T-helper 2 cell treated with Interferon-gamma antibody and Interleukin-4, amounts not matched to agents 100 ng/mL and 5 ng/mL, for 36 hours (primary cell): ENCODE data around the gene SLC6A6. TPM values are rescaled to one million over a fixed set of nuclear protein-coding genes. Genes with fewer than 3 reads are reported as not detected.

Experiments used
- intact Hi-C: fragments of 100-400 bp; cut with micrococcal nuclease; formaldehyde crosslinking; loops from one replicate; pipeline ENCODE4 v1.15.1; 2023
- total RNA-seq: library from RNA; stranded (reverse); gene quantifications from 2 replicates; pipeline ENCODE4 v1.2.3, GENCODE V29; 2022

The SLC6A6 gene
- total RNA-seq, 1 donor from 2014 or later, result 41.9 TPM

DNA sequence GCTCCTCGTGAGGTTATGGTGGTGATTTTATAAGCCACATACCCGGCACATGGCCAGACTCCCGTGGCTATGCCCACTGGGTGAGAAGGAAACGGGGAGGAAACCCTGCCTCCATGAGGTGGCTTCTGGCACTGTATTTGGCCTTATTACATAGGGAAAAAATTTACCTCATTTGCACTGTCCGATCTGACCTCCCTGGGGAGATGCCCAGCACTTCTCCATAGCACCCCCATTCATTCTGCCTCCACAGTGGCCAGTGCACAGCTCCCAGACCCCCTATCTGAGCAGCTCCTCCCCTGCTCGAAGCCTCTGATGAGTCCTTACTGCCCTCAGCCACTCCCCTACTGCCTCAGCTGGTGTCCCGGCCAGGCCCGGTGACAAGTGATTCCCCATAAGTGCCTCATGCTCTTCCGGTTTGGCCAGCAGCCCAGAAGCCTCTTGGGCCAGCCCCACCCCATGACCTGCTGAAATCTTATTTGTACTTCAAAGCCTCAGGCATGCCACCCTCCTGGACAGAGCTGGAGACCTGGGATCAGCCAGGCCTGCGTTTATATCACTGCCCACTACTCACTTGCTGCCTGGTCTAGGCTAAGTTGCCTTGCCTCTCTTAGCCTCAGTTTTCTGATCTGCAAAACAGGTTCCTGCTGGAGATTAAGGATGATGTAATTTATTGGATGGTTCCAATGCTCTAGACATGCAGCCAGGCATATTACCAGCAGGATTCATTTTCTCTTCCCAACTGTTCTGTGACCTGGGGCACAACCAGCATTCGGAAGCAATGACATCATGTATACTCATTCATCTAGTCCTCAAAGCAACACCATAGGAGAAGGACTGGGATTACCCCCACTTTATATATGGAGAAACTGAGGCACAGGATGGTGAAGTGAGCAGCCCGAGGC lies 30.6 kb upstream of the SLC6A6 start:
- intact Hi-C loops, result no loop called here

DNA sequence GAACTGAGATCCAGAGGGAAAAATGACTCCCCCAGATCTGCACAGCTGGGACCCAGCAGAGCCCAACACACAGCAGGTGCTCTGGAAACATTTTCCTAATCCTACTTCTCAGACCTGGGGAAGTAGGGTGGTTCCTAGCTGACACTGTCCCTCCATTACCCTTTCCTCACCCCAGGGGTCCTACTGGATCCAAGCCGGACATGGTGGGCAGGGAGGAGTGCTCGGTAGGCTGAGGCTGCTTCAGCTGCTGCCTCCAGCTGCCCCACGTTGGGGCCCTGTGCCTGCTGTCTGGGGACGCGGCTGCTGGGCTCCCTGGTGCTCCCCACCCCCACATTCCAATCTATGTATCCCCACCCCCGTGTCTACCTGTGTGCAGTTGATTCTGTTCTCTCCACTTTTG lies 29.8 kb upstream of the SLC6A6 start:
- intact Hi-C loops, result no loop called here

DNA sequence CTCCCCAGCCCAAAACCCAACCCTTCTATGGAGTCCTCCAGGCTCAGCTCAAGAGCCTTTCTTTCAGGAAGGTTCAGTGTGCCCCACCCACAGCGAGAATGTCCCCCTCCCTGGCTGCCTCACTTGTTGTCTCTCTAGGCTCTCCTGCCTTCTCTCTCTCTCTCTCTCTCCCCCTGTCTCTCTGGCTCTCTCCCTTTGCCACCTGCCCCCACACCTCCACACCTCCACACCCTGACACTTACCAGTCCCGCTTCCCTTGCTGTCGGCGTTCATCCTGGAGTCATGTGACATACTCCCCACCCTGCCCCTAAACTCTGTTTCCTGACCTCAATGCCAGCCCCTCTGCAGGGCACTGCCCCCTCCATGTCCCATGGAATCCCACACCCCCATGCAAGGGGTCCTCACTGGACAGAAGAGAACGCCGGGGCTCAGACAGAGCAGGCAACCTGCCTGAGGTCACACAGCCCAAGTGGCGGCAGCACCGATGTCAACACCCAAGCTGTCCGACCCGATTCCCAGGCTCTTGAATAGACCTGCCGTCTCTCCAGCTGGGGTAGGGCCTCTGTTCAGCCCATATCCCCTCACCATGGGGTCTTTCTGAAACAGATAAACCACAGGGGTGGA lies 28.5 kb upstream of the SLC6A6 start:
- intact Hi-C loops, result no loop called here

DNA sequence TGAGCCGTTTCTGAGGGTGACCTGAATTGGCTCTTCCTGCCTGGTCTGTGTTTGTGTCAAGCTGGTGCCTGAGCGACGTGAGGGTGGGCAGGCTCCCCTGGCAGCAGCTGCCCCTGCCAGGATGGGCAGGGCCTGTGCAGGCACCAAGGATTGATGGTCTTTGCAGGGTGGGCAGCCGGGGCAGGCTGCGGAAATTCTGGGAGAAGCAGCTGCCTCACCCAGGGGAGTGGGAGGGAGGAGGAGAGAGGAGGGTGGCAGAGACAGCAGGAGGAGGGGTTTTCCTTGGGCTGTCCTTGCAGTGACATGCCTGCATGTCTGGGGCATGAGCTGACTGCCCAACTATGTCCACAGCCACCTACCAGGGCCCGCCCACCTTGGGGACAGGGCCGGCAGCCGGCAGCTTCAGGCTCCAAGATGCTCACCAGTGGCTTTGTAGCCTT lies 27.9 kb upstream of the SLC6A6 start:
- intact Hi-C loops, result no loop called here

DNA sequence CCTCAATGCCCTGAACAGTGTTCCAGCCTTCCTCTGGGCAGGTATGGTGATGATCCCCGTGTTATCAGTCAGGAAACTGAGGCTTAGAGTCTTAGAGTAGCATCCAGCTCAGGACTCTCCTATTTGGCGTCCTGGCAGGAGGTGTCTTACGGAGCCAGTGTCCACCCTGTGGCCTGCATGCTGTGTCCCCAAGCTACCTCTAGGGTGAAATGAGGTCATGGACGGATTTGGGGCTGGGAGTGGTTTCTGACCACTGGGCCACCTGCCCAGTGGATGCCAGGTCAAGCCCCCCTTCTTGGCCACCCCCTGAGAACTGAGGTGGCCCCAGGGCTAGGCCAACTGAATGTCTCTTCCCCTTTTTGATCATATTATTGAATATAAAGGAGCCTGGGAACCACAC lies 27.2 kb upstream of the SLC6A6 start:
- intact Hi-C loops, result no loop called here

DNA sequence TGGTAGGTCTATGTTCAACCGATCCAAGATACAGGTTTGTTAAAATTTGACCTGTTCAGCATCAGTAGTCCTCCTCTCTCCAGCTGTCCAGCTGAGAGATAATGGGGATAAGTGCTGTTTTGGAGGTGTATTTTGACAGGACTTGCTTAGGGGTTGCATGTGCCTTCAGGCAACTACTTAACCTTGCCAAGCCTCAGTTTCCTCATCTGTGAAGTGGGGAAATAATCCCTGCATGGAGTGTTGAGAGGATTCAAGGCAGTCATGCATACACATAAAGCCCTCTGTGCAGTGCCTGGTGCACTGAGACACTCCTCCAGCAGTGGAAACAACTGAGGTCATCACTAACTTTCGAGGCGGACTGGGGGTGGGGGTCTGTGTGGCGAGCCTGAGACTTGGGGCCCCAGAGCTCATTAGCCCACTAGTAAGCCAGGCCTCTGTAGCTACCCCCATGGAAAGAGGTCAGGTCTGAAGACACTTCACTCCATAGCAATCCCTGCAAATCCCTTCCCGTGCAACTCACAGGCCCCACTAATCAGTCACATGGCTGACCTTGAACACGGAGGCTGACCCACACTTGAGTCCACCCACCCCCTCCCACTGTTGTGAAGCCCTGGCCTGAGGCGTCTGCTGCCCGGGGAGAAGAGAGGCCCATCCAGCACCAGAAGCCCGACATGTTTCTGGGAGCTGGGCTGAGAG lies 25.9 kb upstream of the SLC6A6 start:
- intact Hi-C loops, result no loop called here

DNA sequence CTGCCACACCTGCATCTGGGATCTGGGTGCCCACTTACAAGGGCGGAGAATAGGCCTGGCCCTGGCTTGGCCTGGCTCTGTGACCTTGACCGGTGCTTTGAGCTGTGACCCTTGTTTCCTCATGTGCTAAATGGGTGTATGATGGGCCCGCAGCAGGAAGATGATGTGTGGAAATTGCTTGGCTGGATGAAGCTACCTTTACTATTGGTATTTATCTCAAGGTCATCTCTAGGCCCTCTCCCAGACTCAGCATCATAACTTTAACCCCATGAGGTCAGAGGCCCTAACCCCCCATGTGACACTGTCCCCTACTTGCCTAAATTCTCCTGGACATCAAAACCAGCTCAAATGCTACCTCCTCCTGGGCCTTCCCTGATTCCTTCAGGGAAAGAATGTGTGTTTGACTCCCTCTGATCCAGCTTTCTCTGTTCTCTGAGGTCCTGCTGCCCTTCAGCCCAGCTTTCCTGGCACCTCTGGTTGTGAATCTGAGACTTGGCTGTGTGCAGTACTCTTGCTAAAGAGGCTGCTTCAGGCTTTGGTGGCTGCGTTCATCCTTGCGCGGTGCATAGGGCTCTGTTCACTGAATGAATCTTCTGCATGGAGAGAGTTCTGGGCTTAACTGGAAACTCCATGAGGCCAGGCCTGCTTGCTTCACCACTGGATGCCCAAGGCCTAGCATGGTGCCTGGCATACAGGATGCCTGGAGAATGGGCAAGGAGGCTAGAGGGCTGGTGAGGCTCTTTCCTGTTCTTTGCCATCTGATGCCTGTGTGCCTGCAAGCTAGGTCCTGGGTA lies 25.2 kb upstream of the SLC6A6 start:
- intact Hi-C loops, result no loop called here

DNA sequence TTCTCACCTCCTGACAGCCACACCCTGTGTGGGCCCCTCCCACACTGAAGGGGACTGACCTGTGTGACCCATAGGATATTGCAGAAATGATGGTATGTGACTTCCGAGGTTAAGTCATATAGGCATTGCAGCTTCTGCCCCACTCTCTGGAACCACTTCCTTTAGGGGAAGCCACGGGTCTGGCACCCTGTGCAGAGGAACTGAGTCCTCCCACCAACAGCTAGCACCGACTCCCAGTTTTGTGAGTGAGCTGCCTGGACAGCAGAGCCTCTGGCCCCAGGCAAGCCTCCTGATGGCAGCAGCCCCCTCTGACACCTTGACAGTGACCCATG lies 24.6 kb upstream of the SLC6A6 start:
- intact Hi-C loops, result no loop called here

DNA sequence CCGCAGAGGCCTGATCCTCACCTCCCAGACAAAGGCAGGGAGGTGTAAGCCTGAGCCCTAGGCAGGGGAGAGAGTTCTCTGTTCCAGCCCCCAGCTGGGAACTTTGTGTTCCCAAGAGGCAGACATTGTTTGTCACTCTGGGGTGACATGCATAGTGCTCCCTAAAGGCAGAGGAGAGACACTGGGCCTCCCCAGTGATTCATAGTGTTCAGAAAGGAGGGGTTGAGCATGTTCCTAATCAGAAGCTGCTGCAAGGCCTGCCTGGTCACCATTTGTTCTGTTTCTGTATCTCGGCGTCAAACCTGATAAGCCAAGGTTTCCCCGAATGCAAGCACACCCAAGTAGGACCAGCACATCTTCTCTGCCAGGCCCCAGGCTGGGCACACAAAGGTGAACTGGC lies 24.0 kb upstream of the SLC6A6 start:
- intact Hi-C loops, result no loop called here

DNA sequence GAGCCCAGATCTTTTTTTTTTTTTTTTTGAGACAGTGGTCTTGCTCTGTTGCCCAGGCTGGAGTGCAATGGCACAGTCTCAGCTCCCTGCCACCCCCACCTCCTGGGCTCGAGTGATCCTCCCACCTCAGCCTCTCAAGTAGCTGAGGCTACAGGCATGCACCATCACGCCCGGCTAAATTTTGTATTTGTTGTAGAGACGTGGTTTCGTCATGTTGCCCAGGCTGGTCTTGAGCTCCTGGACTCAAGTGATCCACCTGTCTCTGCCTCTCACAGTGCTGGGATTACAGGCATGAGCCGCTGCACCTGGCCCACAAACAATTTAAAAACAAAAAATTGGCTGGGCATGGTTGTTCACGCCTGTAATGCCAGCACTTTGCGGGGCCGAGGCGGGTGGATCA lies 22.6 kb upstream of the SLC6A6 start:
- intact Hi-C loops, result no loop called here

DNA sequence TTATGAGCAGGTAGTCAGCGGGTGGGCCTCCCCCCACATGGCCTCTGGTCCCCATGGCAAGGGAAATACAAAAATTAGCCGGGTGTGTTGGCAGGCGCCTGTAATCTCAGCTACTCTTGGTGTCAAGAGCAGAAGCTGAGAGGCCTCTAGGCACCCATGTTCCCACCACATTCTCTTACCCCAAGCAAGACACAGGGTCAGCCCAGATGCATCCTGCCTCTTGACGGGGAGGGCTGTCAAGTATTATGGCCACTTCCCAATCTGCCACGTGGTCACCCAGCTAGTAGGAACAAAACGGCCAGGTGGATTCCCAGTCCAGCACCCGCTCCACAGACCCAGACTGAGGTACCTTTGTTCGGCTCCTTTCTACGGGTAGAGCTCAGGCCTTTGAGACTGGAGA lies 16.2 kb upstream of the SLC6A6 start:
- intact Hi-C loops, result no loop called here

DNA sequence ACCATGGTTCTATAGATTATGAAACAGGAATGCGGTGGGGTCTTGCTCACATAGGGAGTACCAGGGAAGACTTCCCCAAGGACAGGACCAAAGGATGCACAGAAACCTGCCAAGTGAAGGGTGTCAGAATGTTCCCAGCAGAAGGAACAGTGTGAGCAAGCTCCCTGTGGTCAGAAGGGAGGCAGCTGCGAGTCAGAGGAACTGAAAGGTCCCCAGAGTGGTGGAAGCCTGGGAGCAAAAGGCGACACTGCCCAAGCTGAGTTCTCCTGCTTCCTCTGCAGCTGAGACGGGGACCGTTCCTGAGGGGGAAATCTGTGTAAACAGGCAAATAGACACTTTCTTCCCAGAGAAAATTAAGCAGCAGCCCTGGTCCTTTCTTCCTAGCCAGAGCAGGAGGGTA lies 14.2 kb upstream of the SLC6A6 start:
- intact Hi-C loops, result no loop called here

DNA sequence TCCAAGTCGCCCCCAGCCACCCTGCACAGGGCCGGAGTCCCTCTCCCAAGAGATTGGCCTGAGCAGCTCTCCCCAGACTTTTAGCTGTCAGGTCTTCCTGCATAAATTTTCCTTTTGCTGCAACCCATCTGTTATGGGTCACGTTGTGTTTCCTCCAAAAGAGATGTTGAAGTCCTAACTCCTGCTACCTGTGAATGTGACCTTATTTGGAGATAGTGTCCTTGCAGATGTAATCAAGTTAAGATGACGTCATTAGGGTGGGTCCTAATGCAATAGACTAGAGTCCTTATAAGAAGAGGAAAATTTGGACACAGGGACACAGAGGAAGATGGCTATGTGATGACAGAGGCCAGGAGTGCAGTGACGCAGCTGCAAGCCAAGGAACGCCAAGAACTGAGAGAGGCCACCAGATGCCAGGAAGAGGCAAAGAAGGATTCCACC lies 13.2 kb upstream of the SLC6A6 start:
- intact Hi-C loops, result no loop called here

DNA sequence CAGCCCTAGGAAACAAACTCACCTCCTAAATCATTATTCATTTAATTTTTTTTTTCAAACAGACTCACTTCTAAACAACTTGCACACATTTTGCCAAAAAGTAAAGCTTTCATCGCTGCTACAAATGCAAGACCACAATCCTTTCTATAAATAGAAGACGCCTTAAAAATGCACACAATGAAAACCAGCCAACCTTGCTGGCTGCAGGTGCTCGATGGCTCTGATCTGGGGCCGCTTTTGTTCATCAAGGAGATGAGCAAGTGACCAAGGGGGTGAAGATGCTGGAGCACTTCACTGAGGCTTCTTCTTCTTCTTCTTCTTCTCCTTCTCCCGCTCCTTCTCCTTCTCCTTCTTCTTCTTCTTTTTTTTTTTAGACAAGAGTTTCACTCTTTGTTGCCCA lies 12.7 kb upstream of the SLC6A6 start:
- intact Hi-C loops, result no loop called here

DNA sequence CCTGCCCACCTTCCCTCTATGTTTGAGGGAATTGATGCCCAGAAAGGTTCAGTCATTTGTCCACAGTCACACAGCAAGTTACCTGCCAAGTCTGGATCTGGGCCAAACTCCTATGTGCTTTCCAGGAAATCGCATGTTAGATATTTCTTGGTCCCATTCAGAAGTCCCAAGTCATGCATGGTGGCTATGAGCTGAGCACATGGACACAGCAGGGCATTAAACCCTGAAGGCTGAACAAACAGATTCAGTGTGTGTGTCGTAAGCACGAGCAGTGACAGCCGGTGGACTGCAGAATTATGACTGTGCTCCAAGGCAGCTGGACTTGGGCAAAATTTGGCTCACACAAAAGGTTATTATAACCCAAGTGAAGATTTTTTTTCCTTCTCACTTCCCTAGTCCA lies 11.4 kb upstream of the SLC6A6 start:
- intact Hi-C loops, result no loop called here

DNA sequence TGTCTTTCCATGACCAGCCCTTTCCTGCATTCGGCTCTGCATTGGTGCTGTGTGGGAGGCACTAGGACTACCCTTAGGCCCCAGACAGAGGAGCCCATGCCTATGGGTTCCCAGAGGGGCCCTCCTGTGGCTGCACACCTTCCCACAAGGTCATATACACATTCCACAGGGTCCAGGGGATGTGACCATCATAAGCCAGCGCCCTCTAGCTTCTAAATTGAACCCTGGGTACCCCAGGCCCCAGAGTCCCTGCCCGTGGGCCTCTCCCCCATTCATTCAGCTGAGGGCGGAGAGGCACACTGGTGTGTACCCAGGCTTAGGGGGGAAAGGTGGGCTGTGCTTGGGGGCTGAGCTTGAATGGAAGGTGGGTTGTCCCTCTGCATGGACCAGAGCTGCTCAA lies 10.2 kb upstream of the SLC6A6 start:
- intact Hi-C loops, result no loop called here

DNA sequence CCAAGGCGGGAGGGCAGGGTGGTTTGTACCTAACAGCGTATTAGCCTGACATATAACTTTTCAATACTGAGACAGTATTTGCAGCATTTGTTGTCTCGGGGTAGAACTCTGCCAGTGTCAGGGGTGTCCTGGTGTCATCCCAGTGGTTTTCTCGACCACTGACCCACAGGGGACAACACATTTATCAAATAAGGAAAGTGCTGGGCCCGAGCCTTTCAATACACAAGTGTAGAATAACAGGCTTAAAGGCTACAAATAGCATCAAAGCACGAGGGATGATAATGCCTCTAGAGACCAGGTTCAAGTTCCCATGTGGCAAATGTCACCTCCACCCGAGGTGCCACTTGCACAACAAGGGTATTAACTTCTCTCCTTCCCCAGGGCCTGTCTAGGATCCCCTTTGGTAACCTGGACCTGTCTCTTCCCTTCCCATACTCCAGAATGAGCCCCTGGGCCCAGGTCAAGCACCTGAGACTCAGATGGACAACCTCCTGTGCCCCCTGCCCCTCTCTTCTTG lies 9.5 kb upstream of the SLC6A6 start:
- intact Hi-C loops, result no loop called here

DNA sequence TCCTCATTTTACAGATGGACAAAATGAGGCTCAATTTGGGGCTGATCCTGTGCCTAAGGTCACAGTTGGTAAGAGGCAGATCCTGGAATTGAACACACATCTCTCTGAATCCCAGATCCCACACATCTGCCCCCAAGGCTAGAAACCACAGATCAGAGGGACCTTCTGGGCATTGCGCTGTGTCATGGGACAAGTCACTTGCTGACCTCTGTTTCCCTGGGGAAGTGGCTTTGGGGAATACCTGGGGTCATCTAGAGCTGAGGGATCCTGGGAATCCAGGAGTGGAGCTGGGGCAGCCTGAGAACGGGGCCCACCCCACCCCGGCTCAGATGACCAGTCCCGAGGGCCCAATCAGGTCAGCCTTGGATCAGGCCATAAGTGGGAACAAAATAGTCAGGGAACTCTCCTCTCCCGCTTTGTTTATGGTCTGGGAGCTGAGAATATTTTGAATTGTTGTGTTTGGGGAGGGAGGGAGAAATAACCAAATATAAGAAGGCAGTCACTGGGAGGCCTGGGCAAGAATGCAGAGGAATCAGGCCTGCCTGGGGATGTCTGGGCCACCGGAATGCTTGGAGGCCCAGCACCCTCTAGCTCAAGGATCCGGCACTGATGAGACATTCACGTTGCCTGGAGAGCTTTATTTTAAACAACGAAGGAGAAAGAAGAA lies 8.8 kb upstream of the SLC6A6 start:
- intact Hi-C loops, result no loop called here

DNA sequence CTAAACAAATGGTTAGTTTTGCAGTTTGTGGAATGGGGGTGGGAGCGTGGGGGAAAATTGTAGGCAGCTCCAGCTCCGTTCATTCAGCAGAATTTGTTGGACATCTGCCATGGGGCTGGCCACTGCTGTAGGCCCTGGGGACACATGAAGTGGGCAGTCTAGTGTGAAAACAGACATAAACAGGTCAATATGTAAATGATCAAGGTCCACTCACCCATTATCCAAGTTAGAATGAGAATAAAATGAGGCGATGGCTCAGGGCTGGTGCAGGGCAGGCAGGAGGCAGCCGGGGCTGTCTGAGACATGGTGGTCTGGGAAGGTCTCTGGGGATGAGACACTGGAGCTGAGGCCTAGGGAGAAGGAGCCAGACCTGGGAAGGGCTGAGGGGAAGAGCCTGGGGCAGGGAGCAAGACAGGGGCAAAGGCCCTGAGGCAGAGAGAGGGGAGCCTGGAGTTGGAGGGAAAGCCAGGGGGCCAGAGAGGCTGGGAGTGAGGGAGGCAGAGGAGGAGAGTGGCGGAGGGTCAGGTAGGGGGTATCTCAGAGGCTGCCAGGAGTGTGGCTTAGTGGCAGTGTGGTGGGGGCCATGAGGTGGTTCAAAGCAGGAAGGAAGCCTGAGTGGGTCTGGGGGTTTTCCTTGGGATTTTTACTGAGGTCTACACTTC lies 6.2 kb upstream of the SLC6A6 start:
- intact Hi-C loops, result no loop called here

DNA sequence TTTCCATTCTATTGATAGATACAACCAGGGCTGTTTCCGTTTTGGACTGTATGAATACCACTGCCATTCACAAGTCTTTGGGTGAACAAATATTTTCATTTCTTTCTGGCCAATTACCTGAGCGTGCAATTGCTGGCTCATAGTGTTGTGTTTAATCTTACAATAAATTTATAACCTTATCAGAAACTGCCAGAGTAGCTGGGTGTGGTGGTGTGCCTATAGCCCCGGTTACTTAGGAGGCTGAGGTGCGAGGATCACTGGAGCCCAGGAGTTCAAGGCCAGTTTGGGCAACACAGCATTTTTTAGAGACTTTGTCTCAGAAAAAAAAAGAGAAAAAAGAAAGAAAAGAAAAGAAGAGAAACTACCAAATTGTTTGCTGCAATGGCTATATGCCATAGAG lies 5.4 kb upstream of the SLC6A6 start:
- intact Hi-C loops, result no loop called here
